Fibroblast of mammary gland (primary cell): ENCODE data around the gene CNKSR2.

Source experiments
- DNase-seq: peaks from one replicate; pipeline ENCODE4 v3.0.0-alpha.2; 2010; ENCODE audit warnings: low read depth
- H3K4me3 ChIP-seq: 2 replicates; pipeline ENCODE4 v1.5.1; 2011; ENCODE audit warnings: low read depth, mild to moderate bottlenecking, low read length, moderate library complexity; ENCODE audit not compliant: control insufficient read depth
- CTCF ChIP-seq: conservative IDR thresholded peaks from 2 replicates; pipeline ENCODE4 v1.5.1; 2011; ENCODE audit warnings: low read depth, low read length, inconsistent platforms; ENCODE audit not compliant: control insufficient read depth, insufficient read depth

The CNKSR2 gene

DNA sequence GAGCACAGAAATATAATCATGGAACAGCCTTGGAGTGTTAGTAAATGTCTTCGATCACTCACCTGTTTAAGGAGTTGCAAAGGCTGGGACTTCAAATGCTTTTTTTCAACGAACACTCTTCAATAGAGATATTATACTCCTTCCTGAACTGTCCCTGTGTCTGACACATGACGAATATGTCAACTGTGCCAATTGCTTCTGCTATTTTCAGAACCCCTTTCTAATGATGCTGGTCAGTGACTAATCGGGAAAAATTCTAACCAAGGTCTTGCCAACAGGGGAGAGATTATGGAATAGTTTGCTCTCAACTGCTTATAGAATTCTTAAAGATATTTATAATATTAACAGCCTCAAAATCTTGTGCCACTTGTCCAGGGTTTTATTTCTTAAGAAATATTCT is 292.5 kb downstream of the CNKSR2 start:
- TF ChIP-seq CTCF: no peak
- no peak overlapping the region for H3K4me3 ChIP-seq
- DNase-seq: peak; percentile 2

- no peak for TF ChIP-seq CTCF
- DNase-seq: no peak
- H3K4me3 ChIP-seq: no peak overlapping the region
Measured at GRCh38 chrX:21674430-21675186, 300.4 kb downstream of the CNKSR2 start.

- no peak for TF ChIP-seq CTCF
- DNase-seq: no peak
- no peak overlapping the region for H3K4me3 ChIP-seq
Measured at GRCh38 chrX:21675931-21676330, 301.7 kb downstream of the CNKSR2 start.

DNA sequence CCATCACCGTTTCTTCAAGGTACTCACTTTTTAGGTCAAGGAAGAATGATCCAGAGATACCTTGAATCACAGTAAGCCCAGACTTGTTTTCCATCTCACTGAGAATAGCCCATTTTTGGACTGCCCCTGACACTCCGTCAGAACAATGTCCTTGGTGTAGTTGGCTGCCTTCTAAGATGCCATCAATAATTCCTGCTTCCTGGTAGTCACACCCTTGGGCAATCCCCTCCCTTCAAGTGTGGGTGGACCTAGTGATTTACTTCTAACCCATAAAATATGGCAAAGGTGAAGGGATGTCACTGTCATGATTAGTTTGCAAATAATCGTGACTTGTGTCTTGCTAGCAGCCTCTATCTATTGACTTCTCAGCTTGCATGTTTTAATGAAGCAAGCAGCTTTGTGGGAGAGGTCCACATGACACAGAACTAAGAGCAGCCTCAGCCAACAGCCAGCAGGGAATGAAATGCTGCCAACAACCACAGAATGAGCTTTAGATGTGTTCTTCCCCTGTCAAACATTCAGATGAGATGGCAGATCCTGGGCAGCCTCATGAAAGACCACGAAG is 303.9 kb downstream of the CNKSR2 start:
- TF ChIP-seq CTCF: no peak
- peak; percentile 2 for DNase-seq
- H3K4me3 ChIP-seq: no peak overlapping the region

DNA sequence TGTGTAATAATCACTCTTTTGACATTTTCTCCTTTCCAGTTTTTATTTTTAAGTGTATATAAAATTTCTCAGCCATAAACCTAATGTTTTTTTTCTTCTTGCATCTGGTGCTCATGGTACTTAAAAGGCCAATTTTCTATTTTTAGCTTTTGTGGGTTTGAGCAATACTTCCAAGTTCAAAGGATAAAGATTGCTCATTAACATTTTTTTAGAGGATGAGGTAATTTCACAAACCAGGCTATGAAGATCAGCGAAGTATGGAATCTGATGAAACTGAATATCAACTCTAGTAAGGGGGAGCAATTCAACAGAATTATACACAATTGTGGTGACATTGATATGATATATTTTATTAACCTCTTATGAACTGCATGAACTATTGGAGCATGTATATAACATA is 309.7 kb downstream of the CNKSR2 start:
- DNase-seq: peak; percentile 67
- no peak overlapping the region for H3K4me3 ChIP-seq
- TF ChIP-seq CTCF: no peak

DNA sequence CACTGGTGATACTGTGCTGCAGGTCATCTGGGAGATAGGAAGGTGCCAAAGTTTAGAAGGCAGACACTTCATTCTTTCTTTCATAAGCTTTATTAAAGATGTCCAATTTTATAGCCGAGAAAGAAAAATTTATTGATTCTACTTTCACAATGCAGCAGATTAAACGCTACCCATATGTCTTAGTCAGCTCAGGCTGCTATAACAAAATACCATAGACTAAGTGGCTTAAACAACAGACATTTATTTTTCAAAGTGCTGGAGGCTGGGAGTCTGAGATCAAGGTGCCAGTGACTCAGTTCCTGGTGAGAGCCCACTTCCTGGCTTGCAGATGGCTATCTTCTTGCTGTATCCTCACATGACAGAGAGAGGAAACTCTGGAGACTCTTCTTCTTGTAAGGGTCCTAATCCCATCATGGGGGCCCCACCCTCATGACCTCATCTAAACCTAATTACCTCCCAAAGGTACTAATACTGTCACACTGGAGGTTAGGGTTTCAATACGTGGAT is 317.3 kb downstream of the CNKSR2 start:
- peak; percentile 2 for DNase-seq
- H3K4me3 ChIP-seq: no peak overlapping the region
- TF ChIP-seq CTCF: no peak
